Activated naive CD8-positive, alpha-beta T cell (primary cell): ENCODE measurements around the gene PROSER2.

ENCODE experiments used
- H3K27ac Mint-ChIP-seq: one replicate; pipeline ENCODE4 v1.8.0; 2021; ENCODE audit warnings: mixed read lengths
- H3K27me3 Mint-ChIP-seq: one replicate; pipeline ENCODE4 v1.8.0; 2021; ENCODE audit warnings: mixed read lengths
- H3K36me3 Mint-ChIP-seq: one replicate; pipeline ENCODE4 v1.8.0; 2021; ENCODE audit warnings: mixed read lengths
- H3K4me1 Mint-ChIP-seq: one replicate; pipeline ENCODE4 v1.8.0; 2021; ENCODE audit warnings: low read depth, mixed read lengths
- H3K4me3 Mint-ChIP-seq: one replicate; pipeline ENCODE4 v1.8.0; 2021; ENCODE audit warnings: mild to moderate bottlenecking, mixed read lengths
- H3K9me3 Mint-ChIP-seq: one replicate; pipeline ENCODE4 v1.8.0; 2021; ENCODE audit warnings: low read depth, mixed read lengths

PROSER2 gene

DNA sequence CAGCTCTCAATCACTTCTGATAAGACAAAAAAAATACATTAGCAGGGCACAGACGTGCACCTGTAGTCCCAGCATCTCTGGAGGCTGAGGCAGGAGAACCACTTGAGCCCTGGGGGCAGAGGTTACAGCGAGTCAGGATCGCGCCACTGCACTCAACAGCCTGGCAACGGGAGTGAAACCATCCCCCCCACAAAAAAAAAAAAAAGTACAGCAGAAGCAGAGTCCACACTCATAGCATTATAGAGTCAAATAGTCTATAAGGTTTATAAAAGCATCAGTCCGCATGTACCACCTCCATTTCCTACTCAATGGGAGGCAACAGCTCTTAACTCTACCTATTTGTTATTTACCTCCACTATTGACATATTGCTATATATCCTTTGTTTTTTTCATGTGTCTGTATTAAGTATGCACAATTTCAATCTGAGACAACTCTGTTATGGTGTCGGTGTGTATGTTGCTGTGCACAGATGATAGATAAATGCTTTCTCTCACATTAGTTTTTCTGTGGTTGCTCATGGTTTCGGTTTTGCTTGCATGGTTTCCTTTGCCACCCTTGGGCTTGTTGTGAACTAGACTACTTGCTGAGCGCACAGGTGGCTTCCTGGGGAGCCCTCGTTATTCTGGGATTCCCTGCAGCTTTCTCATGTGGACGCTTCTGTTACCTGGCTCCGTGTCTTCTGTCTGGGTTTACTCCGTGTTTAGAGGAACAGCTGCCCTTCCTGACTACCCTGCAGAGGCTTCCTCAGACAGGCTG is 40.4 kb downstream of the PROSER2 start:
- Mint-ChIP-seq H3K4me1 (peaks cover 29% of the 10 kb centered on the region), H3K36me3 (no peaks in the 10 kb centered on the region), H3K27ac (peak overlapping the region; percentile 1), H3K27me3 (no peaks in the 10 kb centered on the region), H3K4me3 (peak overlapping the region; percentile 74), H3K9me3 (no peaks in the 10 kb centered on the region)

DNA sequence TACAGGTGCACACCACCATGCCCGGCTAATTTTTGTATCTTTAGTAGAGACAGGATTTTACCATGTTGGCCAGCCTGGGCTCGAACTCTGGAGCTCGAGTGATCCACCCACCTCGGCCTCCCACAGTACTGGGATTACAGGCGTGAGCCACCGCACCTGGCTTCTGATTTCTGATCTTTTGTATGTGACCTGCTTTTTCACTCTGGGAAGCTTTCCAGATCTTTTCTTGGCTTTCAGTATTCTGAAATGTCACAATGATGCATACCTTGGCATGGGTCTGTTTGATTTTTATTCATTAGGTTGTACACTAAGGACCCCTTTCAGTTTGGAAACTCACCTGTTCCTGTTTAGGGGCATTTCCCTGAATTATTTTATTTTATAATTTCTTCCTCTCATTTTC is 41.6 kb downstream of the PROSER2 start:
- H3K36me3 Mint-ChIP-seq: no peaks in the 10 kb centered on the region
- H3K27me3 Mint-ChIP-seq: no peaks in the 10 kb centered on the region
- no peaks in the 10 kb centered on the region for H3K9me3 Mint-ChIP-seq
- H3K27ac Mint-ChIP-seq: no peak overlapping the region
- H3K4me3 Mint-ChIP-seq: no peak overlapping the region
- peaks cover 29% of the 10 kb centered on the region for H3K4me1 Mint-ChIP-seq

DNA sequence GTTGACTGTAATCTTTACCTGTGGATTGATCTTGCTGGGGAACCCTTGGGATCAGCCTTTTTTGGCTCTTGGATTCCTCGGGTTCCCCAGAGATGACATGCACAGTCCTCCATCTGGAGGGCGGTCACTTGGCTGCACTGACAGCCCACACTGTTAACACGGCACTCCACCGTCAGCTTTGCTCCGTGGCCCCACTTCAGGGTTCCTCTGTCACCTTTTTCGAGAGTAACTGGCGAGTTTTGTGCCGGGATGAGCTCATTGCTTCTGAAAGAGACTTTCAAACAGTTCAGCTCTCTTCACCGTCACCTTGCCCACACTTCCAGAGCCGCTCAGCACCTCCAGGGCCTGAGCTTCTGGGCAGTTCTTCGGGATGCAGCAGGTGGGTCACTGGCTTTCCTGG is 42.4 kb downstream of the PROSER2 start:
- H3K27ac Mint-ChIP-seq: no peak overlapping the region
- peaks cover 29% of the 10 kb centered on the region for H3K4me1 Mint-ChIP-seq
- no peaks in the 10 kb centered on the region for H3K9me3 Mint-ChIP-seq
- no peaks in the 10 kb centered on the region for H3K36me3 Mint-ChIP-seq
- H3K4me3 Mint-ChIP-seq: no peak overlapping the region
- no peaks in the 10 kb centered on the region for H3K27me3 Mint-ChIP-seq

DNA sequence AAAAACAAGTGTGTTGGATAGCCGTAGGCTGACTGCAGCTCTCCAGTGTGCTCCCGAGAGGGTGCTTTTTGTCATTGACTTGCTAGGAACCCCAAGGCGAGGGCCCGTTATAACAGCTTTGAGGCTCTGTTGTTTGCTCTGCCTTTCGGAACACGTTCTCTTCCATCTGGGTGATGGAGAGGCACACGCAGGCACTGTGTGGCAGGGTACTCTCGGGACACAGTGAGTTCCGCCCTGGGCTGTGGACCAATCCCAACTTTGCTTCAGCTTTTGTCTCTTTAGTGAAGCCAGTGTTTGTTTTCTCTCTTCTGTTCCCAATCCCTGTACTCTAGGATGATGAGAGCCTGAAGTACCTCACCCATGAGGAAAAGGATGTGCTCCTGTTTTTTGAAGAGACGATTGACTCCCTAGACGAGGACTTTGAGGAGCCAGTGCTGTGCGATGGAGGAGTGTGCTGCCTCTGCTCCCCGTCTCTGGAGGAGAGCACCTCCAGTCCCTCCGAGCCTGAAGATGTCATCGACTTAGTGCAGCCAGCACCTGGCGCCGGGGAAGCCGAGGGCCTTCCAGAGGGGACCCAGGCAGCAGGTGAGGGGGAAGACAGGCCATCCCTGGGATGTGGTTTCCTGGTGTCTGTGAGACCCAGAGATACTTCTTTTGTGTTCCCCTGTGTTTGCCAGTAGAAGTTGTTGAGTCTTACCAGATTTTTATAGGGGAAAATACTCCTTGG is 43.2 kb downstream of the PROSER2 start:
- H3K9me3 Mint-ChIP-seq: no peaks in the 10 kb centered on the region
- no peaks in the 10 kb centered on the region for H3K27me3 Mint-ChIP-seq
- no peak overlapping the region for H3K27ac Mint-ChIP-seq
- no peak overlapping the region for H3K4me3 Mint-ChIP-seq
- H3K36me3 Mint-ChIP-seq: no peaks in the 10 kb centered on the region
- H3K4me1 Mint-ChIP-seq: peaks cover 31% of the 10 kb centered on the region

DNA sequence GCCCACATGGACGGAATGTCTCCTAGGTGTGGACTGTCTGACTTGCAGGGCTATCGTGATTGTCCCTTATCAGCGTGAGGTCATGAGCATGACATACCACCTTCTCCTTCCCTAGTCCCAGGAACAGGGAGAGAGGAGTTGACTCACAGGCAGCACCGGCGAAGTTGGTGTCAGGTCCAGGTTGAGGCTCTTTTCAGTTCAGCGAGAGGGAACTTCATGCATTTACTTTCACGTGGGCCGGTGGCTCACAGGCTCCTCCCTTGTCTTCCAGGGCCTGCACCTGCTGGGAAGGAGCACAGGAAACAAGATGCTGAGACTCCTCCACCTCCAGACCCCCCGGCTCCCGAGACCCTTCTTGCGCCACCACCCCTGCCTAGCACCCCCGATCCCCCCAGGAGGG is 46.1 kb downstream of the PROSER2 start:
- Mint-ChIP-seq H3K4me3 (no peak overlapping the region), H3K4me1 (peaks cover 19% of the 10 kb centered on the region), H3K27ac (no peak overlapping the region), H3K9me3 (no peaks in the 10 kb centered on the region), H3K36me3 (no peaks in the 10 kb centered on the region), H3K27me3 (peaks cover 2% of the 10 kb centered on the region)

DNA sequence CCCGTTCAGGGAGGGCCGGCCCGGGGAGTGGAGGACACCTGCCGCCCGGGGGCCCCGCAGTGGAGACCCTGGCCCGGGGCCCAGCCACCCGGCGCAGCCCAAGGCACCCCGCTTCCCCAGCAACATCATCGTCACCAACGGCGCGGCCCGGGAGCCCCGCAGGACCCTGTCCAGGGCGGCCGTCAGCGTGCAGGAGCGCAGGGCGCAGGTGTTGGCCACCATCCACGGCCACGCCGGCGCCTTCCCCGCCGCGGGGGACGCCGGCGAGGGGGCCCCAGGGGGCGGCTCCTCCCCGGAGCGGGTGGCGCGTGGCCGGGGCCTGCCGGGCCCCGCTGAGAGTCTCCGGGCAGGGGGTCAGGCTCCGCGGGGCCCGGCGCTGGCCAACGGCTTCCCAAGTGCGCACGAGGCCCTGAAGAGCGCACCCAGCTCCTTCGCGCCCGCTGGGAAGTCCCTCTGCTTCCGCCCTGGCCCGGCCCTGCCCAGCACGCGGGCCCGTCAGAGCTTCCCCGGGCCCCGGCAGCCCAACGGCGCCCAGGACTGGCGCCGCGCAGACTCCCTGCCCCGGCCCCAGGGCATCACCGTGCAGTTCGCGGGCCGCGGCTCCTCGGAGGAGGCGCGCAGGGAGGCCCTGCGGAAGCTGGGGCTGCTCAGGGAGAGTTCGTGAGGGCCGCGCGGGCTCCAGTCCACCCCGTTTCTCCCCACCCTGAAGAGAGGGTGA is 46.7 kb downstream of the PROSER2 start:
- peaks cover 2% of the 10 kb centered on the region for H3K27me3 Mint-ChIP-seq
- H3K27ac Mint-ChIP-seq: no peak overlapping the region
- no peak overlapping the region for H3K4me3 Mint-ChIP-seq
- H3K4me1 Mint-ChIP-seq: peaks cover 22% of the 10 kb centered on the region
- no peaks in the 10 kb centered on the region for H3K9me3 Mint-ChIP-seq
- no peaks in the 10 kb centered on the region for H3K36me3 Mint-ChIP-seq

DNA sequence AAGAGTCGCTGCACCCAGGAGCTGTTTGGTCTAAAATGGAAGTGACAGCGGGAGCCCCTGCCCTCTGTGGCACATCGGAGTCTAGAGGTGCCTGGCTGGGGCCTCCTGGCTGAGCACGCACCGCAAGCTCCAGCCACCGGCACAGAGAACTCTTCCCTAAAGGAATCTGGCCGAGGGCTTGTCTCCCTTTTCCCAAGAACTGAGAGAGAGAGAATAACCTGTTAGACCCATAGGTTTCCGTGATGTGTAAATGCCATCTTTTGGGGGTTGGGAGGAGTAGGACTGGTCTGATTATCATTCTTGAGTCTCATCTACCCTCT is 47.3 kb downstream of the PROSER2 start:
- Mint-ChIP-seq H3K36me3 (no peaks in the 10 kb centered on the region), H3K9me3 (no peaks in the 10 kb centered on the region), H3K27ac (no peak overlapping the region), H3K4me3 (no peak overlapping the region), H3K4me1 (peaks cover 25% of the 10 kb centered on the region), H3K27me3 (peaks cover 2% of the 10 kb centered on the region)

DNA sequence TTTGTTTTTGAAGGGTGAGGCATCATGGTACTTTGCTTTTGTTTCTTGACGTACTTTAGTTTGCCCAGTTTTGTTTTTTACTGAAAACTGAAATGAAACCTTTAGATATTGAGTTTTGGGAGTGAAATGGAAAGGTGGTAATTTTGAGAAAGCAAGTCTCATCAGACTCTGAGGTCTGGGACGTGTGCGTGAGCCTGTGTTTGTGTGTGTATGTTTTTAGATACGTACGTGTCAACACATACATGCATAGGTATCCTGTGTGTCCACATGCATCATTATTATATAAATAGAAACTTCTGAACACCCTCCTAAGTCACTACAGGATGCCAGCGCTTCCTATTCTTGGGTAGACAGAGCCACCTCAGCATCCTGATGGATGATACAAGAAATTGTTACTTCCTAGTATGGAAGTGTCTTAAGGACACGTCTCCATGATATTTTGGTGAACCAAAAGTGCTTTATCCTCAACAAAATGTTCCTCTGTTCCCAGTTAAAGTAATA is 47.8 kb downstream of the PROSER2 start:
- Mint-ChIP-seq H3K4me1 (peaks cover 25% of the 10 kb centered on the region), H3K27me3 (peaks cover 2% of the 10 kb centered on the region), H3K9me3 (no peaks in the 10 kb centered on the region), H3K27ac (no peak overlapping the region), H3K4me3 (no peak overlapping the region), H3K36me3 (no peaks in the 10 kb centered on the region)

DNA sequence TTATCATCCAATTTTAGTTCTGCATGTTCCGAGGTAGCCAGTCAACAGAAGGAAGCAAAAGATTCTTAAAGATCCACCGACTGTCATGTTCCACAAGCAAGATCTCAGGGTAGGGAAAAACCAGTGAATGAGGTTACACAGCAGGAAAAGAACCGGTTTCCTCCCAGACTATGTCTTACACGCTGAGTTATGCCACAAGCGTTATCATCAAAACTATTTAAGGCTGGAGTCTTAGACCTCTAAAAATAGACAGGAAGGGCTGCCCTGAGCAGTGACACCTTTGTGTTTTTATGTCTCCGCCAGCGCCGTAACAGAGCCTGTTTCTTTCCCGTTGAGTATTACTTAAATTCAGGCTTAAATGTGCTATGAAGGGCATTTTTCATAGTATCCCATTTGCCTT is 48.3 kb downstream of the PROSER2 start:
- Mint-ChIP-seq H3K4me3 (no peak overlapping the region), H3K9me3 (no peaks in the 10 kb centered on the region), H3K27me3 (peaks cover 2% of the 10 kb centered on the region), H3K27ac (no peak overlapping the region), H3K4me1 (peaks cover 25% of the 10 kb centered on the region), H3K36me3 (no peaks in the 10 kb centered on the region)

DNA sequence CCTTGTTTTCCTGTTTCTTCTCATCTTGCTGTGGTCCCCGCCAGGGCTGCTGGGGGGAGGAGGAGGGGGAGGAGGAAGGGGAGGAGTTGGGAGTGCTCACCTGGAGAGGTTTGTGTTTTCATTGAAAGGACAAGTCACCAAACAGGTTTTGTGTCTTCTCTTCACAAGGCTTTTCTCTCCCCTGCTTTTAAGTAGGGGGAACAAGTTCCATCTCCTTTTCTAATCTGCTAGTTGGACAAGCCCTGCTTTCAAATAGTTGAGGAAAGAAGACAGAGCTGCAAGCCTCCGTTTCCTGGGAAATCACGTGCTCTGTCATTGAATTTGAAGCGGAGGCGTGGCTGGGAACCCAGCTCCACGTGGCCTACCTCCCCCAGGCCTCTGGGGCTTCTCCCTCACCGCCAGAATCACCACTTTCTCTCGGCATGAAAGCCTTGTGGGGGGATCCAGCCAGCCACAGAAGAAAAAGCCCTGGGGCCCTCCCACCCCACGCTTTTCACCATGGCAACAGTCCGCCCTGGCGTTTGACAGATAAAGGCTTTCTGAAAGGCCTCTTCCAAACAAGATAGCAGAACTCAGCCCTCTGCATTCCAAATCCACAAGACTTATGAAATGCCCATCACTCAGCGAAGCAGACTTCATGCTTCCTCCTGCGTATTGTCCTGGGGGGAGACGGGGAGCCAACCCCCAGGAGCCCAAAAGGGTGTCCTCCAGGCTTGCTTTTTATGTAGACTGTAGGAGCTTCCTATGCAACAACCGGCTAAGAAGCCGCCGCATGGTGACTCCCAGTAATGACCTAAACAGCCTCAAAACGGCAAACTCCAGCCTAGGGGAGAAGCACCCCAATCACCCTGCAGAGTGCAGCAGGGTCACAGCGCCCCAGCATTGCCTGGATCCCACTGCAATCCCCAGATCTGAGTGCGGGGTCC is 51.7 kb downstream of the PROSER2 start:
- H3K27me3 Mint-ChIP-seq: peaks cover 2% of the 10 kb centered on the region
- peaks cover 25% of the 10 kb centered on the region for H3K4me1 Mint-ChIP-seq
- peak overlapping the region; percentile 14 for H3K4me3 Mint-ChIP-seq
- peak overlapping the region; percentile 61 for H3K27ac Mint-ChIP-seq
- no peaks in the 10 kb centered on the region for H3K9me3 Mint-ChIP-seq
- no peaks in the 10 kb centered on the region for H3K36me3 Mint-ChIP-seq

DNA sequence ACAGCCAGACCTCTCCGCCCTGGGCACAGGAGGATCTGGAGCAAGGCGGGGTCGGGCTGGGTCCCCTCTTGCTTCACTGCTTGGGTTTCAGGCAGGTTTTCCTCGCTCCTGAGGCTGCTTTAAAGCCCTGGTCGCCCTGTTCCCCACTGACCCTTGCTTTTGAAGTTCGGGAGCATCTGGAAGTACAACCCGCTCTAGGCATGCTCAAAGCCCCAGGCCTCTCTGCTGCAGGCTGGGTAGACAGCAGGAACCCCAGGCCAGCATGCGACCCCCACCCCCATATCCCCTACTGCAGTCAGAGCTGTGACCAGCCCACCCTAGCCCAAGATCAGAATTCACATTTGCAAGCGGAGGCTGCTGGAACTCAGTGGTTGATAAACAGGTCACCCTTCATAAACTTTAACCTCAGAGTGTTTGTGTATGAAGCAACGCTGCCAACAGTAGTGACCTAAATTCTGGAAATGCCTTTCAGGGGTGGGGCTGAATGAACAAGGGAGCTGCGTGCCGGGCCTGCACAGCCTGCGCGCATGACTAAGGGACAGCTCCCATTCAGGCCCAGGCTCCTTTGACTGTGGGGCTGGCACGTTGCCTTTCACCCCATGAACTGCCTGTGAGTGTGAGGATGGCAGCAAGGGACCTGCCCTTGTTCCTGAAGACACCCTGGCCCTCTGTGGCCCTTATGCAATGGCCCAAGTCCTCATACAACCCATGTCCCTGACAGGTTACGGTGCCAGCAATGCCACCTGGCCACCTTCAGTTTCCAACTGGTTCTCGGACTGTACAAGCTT is 52.5 kb downstream of the PROSER2 start:
- no peaks in the 10 kb centered on the region for H3K9me3 Mint-ChIP-seq
- no peak overlapping the region for H3K27ac Mint-ChIP-seq
- peaks cover 25% of the 10 kb centered on the region for H3K4me1 Mint-ChIP-seq
- peaks cover 2% of the 10 kb centered on the region for H3K27me3 Mint-ChIP-seq
- H3K4me3 Mint-ChIP-seq: no peak overlapping the region
- no peaks in the 10 kb centered on the region for H3K36me3 Mint-ChIP-seq

DNA sequence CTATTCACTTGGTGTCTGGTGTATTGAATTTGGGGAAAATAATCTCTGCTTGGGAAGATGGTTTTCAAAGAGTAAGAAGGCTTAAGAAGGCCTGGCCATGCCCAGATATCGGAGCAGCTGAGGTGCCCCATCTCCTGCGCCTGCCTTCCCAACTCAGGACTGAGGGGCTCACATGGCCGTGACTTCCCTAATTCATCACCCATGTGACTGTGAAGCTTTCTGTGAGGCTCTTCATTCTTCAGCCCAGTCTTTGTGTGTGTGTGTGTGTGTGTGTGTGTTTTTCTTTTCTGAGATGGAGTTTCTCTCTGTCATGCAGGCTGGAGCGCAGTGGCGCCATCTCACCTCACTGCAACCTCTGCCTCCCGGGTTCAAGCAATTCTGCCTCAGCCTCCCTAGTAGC is 53.2 kb downstream of the PROSER2 start:
- Mint-ChIP-seq H3K36me3 (no peaks in the 10 kb centered on the region), H3K9me3 (no peaks in the 10 kb centered on the region), H3K27ac (no peak overlapping the region), H3K27me3 (peaks cover 2% of the 10 kb centered on the region), H3K4me3 (no peak overlapping the region), H3K4me1 (peaks cover 22% of the 10 kb centered on the region)

DNA sequence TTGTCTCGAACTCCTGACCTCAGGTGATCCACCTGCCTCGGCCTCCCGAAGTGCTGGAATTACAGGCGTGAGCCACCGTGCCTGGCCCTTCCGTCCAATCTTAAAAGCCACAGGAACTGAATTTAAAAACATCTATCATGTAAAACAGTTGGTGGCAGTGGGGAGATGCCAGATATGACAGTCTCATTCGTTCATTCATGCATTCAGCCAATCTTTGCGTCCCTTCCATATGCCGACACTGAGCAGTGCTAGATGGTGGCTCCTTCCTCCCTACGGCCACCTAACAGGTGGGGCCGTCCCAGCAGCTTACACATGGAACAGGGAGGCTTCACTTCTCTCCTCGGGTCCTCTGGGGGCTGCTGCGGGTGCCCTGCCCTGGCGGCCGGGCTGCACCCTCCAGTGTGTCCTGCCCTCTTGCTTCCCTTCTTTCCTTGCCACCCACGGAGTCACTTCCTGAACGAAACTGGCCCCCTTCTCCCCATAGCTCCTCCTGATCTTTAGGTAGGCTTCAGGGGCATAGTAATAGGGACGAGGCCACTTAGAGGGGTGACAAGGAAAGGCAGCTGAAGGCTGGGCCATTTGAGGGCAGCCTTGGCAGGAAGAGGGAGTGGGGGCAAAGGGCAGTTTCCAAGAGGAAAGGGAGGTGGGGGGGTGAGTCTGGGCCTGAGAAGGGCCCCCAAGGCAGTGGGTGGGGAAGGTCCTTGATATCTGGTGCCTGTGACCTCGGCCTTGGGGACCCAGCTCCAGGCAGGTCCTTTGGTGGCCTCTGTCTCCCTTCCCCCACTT is 53.8 kb downstream of the PROSER2 start:
- Mint-ChIP-seq H3K27me3 (peaks cover 2% of the 10 kb centered on the region), H3K27ac (no peak overlapping the region), H3K4me1 (peaks cover 15% of the 10 kb centered on the region), H3K9me3 (no peaks in the 10 kb centered on the region), H3K4me3 (no peak overlapping the region), H3K36me3 (no peaks in the 10 kb centered on the region)
